ENCODE measurements around the gene WDFY4.

Gene WDFY4

DNA sequence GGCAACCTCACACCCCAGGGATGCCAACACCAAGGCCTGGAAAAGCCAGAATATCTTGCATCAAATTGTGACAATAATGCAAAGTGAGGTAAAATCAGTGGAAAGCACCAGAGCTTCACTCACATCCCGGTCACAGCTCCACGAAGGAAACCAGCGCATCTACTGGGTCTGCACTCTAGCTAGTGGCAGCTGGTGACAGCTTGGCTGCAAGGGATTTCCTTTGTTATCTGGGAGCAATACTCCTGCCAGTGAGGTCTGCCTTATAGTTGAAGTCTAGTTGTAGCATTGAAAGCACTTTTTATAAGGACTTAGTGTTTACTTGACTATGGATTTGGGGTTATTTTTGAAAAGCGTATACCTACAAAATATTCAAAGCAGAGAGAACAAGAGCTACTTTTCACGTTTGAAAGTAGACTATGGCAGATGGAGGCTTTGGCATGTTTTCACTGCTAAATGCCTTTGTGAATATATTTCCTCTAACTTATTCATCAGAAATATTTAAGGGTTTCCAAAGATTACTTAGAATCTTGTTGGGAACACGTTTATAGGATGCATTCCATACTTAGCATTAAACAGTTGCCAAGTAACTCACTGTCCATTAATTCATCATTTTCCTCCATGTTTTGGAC, 26.1 kb downstream of the WDFY4 start:
- no peak for DNase-seq (ENCODE audit: low read depth in 1 of 2, low spot score in 1 of 2)

- no peak for DNase-seq (ENCODE audit: low read depth in 1 of 2, low spot score in 1 of 2)
Observed at GRCh38 chr10:48711830-48712229, 27.2 kb downstream of the WDFY4 start.

DNA sequence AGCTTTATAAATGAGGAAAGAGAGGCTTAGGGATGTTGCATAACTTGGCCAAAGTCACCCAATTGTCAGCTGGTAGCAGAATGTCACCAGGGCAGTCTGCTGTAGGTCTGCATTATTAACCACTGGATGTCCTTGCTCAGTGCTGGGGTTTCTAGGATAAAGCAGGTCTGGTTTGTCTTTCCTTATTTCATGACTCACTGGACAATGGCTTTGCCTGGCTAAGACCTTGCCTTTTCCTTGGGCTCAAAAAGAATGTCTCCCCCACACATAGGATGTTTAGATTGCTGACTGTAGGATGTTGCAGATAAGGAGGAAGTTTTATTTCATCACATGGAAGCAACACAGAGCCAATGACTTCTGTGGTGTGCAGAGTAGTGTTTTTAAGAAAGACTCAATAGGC, 29.4 kb downstream of the WDFY4 start:
- DNase-seq (ENCODE audit: low read depth in 1 of 2, low spot score in 1 of 2): no peak

DNA sequence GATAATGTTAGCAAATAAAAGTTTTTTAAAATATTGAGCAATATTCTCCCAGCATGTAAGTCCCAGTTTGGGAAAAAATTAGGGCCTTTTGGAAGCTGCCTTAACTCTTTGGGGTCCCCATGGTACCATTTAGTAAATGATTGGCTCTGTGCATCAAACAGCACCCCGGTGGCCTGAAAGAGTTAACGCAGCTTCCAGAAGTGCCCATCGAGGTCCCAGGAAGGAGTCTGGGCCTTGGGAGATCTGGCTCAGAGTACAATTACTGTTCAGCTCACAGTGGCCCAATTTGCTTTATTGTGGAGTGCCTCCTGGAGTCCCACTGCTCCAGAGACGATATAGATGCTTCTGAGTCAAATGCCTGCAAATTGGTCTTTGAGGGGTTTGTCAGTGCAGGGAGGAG, 31.7 kb downstream of the WDFY4 start:
- DNase-seq (ENCODE audit: low read depth in 1 of 2, low spot score in 1 of 2): no peak

DNA sequence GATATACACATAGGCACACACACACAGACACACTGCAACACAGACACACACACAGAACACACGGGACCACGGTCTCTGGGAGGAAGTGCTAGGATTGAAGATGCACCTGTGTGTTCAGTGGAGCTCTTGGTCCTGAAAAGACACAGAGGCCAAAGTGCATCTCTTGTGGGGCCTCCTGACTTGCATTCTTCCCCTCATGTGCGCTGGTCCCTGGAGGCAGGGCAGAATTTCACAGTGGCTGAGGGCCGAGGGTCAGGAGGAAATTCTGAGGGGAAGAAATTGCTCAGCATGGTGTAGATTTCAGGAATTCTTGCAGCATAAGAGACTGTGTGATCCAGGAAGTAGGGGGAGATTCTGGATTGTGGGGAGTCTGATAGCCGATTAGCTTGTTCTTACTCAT, 35.9 kb downstream of the WDFY4 start:
- no peak for DNase-seq (ENCODE audit: low read depth in 1 of 2, low spot score in 1 of 2)

DNA sequence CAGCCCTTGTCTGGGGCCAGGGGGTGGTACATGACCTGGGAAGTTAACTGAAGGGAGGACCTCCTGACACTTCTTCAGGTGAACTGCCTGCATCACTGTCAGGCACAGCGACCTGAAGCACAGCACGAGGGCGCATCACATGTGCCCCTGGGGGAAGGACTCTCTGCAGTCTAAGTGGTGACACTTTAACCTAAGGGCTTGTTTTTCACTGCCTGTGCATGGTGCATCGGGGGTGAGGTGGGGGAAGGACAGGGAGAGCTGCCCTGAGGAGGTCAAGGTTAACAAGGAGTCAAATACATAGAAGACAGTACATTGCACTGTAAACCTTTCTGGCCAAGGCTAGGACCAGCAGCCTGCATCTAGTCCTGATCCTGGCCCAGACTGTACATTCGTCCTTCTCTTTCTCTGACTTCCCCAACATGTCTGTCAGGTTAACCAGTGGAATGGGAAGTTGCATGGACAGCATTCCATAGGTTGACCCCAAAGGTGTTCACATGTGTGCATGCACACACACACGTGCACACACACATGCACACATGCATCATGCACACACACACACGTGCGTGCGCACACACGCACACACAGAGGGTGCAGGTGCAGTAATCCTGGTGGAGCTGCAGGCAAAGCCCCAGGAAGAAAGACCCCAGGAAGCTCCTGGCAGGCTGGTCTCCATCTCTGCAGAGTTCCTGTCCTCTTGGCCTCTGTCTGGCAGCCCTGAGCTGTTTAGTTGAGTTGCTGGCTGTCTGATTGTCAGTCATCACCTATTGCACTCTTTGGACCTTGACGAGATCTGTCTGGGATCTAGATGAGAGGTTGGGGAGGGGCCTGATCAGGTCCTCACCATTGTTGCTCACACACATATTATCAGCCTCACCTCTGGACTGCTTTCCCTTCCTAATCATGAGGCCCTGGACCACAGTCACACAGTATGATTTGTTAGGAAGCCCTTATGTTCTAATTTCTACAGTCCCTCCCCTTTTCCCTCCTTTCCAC, 37.8 kb downstream of the WDFY4 start:
- no peak for DNase-seq (ENCODE audit: low read depth in 1 of 2, low spot score in 1 of 2)

- DNase-seq (ENCODE audit: low read depth in 1 of 2, low spot score in 1 of 2): no peak
Observed at GRCh38 chr10:48724127-48724526, 39.5 kb downstream of the WDFY4 start.

- no peak for DNase-seq (ENCODE audit: low read depth in 1 of 2, low spot score in 1 of 2)
Observed at GRCh38 chr10:48725708-48726107, 41.0 kb downstream of the WDFY4 start.

GRCh38 chr10:48727866-48728265, 43.2 kb downstream of the WDFY4 start:
- DNase-seq (ENCODE audit: low read depth in 1 of 2, low spot score in 1 of 2): no peak

DNA sequence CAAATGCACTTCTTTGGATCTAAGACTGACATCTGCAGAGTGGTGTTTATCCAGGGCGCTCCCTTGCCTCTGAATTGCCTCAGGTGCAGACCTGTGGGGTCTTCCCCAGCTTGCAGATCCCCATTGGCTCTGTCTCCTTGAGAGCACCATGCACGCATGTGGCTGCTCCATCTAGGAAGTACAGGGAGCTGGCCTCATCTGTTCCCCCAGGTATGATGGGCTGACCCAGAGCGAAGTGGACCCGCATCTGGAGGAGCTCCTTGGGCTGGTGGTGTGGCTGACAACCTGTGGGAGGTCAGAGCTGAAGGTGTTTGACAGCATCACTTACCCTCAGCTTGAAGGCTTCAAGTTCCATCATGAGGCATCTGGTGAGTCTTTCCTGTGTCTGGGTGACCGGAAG, 44.5 kb downstream of the WDFY4 start:
- DNase-seq (ENCODE audit: low read depth in 1 of 2, low spot score in 1 of 2): no peak

DNA sequence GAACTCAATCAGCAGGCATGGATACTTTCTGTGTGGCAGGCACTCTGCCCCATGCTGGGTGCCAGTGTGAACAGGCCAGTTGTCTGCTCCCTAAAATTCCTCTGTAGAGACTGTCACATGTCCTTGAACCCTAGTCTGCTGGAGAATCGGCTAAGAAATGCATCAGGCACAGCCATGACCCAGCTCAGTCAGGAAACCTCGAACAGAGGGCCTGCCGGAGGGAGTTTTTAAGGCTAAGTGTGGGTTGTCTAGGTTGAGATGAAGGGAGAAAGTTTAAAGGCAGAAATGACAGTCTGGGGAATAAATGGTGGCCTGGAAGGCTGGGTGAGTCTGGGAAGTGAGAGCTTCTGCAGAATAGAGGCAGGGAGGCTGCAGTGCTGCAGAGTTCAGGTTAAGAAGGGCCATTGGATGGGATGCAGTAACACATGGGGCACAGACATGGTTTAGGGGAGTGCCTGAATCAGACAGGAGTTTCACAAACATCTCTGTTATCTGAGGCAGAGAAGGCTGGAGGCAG, 45.3 kb downstream of the WDFY4 start:
- DNase-seq (ENCODE audit: low read depth in 1 of 2, low spot score in 1 of 2): no peak

DNA sequence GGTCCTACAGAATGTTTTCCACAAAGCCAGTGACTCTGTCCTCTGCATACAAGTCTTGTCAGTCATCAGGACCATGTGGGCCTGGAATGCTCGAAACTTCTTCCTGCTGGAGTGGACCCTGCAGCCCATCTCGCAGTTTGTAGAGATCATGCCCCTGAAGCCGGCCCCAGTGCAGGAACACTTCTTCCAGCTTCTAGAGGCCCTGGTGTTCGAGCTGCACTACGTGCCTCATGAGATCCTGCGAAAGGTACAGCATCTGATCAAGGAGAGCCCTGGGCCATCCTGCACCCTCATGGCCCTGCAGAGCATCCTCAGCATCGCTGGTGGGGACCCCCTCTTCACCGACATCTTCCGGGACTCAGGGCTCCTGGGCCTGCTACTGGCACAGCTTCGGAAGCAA, 46.5 kb downstream of the WDFY4 start:
- DNase-seq (ENCODE audit: low read depth in 1 of 2, low spot score in 1 of 2): no peak

GRCh38 chr10:48731654-48732053, 47.0 kb downstream of the WDFY4 start:
- no peak for DNase-seq (ENCODE audit: low read depth in 1 of 2, low spot score in 1 of 2)

DNA sequence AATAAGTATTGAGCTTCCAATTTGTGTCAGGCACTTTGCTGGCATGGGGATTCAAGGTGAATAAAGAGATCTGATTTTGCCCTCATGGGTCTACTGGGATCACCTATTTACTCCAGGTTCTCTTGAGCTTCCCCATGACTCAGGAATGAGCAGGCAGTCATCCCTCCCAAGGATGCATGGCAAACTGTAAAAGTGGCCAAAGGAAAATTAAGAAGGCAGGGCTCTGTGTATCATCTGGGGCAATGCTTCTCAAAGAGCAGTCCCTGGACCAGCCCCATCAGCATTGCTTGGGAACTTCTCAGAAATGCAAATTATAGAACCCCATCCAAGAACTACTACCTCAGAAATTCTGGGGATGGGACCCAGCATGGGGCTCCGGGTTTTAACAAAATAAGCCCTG, 48.7 kb downstream of the WDFY4 start:
- DNase-seq (ENCODE audit: low read depth in 1 of 2, low spot score in 1 of 2): no peak

- DNase-seq (ENCODE audit: low read depth in 1 of 2, low spot score in 1 of 2): no peak
Observed at GRCh38 chr10:48735836-48736390, 51.2 kb downstream of the WDFY4 start.

- no peak for DNase-seq (ENCODE audit: low read depth in 1 of 2, low spot score in 1 of 2)
Observed at GRCh38 chr10:48736596-48736995, 51.9 kb downstream of the WDFY4 start.

- DNase-seq (ENCODE audit: low read depth in 1 of 2, low spot score in 1 of 2): no peak
Observed at GRCh38 chr10:48737886-48738285, 53.2 kb downstream of the WDFY4 start.

DNA sequence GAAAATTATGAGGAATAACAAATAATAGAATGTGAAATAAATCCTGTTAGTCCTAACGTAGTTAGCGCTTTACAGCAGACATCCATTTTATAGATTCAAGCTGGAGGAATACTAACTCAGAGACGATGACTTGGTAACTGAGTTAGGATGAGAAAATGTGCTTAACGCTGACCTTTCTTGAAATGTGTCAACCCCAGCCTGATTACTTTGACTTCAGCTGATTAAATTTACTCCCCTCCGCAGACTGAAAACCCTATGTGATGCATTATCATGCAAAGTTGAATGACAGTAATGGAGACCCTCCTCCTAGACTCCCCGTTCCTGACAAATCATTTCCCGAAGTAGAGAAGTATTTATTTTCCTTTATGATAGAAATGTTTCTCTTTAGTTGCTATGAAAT, 54.5 kb downstream of the WDFY4 start:
- no peak for DNase-seq (ENCODE audit: low read depth in 1 of 2, low spot score in 1 of 2)

GRCh38 chr10:48740015-48740707, 55.5 kb downstream of the WDFY4 start:
- no peak for DNase-seq (ENCODE audit: low read depth in 1 of 2, low spot score in 1 of 2)

DNA sequence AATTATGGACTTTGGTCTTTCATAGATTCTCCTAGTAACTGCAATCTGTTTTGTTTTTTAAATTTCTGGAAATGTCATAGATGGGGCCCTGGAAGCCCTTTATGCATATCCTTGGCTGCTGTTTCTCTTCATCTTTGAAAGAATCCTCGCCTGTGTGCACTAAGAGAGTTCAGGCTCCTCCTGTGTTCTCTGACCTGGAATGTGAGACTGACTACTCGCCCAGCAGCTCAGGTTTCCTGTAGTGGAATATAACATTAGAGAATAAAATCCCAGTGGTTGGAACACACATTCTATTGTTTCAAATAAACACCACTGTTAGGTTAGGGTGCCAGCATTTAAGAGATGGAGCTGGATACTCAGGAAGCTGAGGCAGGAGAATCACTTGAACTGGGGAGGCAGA, 56.3 kb downstream of the WDFY4 start:
- DNase-seq (ENCODE audit: low read depth in 1 of 2, low spot score in 1 of 2): no peak
